HepG2 (cell line): ENCODE measurements around the gene C1orf35. TPM values are rescaled to one million over a fixed set of nuclear protein-coding genes. Genes with fewer than 3 reads are reported as not detected.
A peak's percentile ranks its signal among the peaks of the same experiment; 100 is the strongest.

ENCODE experiments used
- CENPT ChIP-seq: sonication (generic); formaldehyde crosslinking; IDR thresholded peaks from 2 replicates; pipeline ENCODE4 v1.8.0; 2022; ENCODE audit warnings: low read depth, mild to moderate bottlenecking, moderate library complexity, missing genetic modification reagents
- CHCHD3 ChIP-seq: sonication (generic); formaldehyde crosslinking; IDR thresholded peaks from 2 replicates; pipeline ENCODE4 v1.8.0; 2022; ENCODE audit warnings: mild to moderate bottlenecking, missing genetic modification reagents, moderate library complexity
- ELF4 ChIP-seq: sonication (generic); formaldehyde crosslinking; IDR thresholded peaks from 2 replicates; pipeline ENCODE4 v1.5.0; 2020; ENCODE audit warnings: missing genetic modification reagents, mild to moderate bottlenecking, moderate library complexity, borderline replicate concordance
- HOXA3 ChIP-seq: sonication (generic); formaldehyde crosslinking; IDR thresholded peaks from 2 replicates; pipeline ENCODE4 v1.5.0; 2020; ENCODE audit warnings: missing genetic modification reagents
- KDM5A ChIP-seq: fragments of 200-600 bp; sonication (generic); IDR thresholded peaks from 2 replicates; pipeline ENCODE4 v1.7.0; 2018; ENCODE audit warnings: antibody characterized with exemption, mild to moderate bottlenecking, low read length, borderline replicate concordance
- MTF1 ChIP-seq: sonication (generic); formaldehyde crosslinking; IDR thresholded peaks from 2 replicates; pipeline ENCODE4 v1.5.0; 2020; ENCODE audit warnings: missing genetic modification reagents
- PAXIP1 ChIP-seq: sonication (generic); formaldehyde crosslinking; conservative IDR thresholded peaks from 2 replicates; pipeline ENCODE4 v1.4.0; 2020; ENCODE audit warnings: mild to moderate bottlenecking, missing genetic modification reagents, moderate library complexity
- POLR2G ChIP-seq: fragments of 200-400 bp; formaldehyde crosslinking; IDR thresholded peaks from 2 replicates; pipeline ENCODE4 v1.6.1; 2018; ENCODE audit warnings: mild to moderate bottlenecking, low read depth, low read length, moderate library complexity
- RAD21 ChIP-seq: fragments of 450-650 bp; formaldehyde crosslinking; IDR thresholded peaks from 2 replicates; pipeline ENCODE4 v1.5.0; 2020; ENCODE audit warnings: mild to moderate bottlenecking
- SNRNP70 ChIP-seq: fragments of 200-400 bp; formaldehyde crosslinking; IDR thresholded peaks from 2 replicates; pipeline ENCODE4 v1.6.1; 2017; ENCODE audit warnings: mild to moderate bottlenecking, low read depth, low read length, moderate library complexity
- TAF15 ChIP-seq: fragments of 200-400 bp; formaldehyde crosslinking; IDR thresholded peaks from one replicate; pipeline ENCODE4 v1.6.1; 2018; ENCODE audit warnings: mild to moderate bottlenecking, low read depth, low read length; ENCODE audit not compliant: poor library complexity, severe bottlenecking
- ZC3H4 ChIP-seq: sonication (generic); formaldehyde crosslinking; IDR thresholded peaks from 2 replicates; pipeline ENCODE4 v1.4.0; 2020; ENCODE audit warnings: missing genetic modification reagents, borderline replicate concordance
- ZFP62 ChIP-seq: sonication (generic); formaldehyde crosslinking; IDR thresholded peaks from 2 replicates; pipeline ENCODE4 v1.4.0; 2020; ENCODE audit warnings: missing genetic modification reagents
- ZFYVE20 ChIP-seq: sonication (generic); formaldehyde crosslinking; IDR thresholded peaks from 2 replicates; pipeline ENCODE4 v1.8.0; 2023; ENCODE audit warnings: low read depth, mild to moderate bottlenecking, moderate library complexity, missing genetic modification reagents, borderline replicate concordance
- ZNF136 ChIP-seq: sonication (generic); formaldehyde crosslinking; IDR thresholded peaks from 2 replicates; pipeline ENCODE4 v1.8.1; 2022; ENCODE audit warnings: low read depth, mild to moderate bottlenecking, moderate library complexity, missing genetic modification reagents
- ZNF205 ChIP-seq: IDR thresholded peaks from 2 replicates; pipeline ENCODE4 v1.6.1; 2018; ENCODE audit warnings: missing biosample characterization, missing genetic modification reagents
- ZNF292 ChIP-seq: sonication (generic); formaldehyde crosslinking; IDR thresholded peaks from 2 replicates; pipeline ENCODE4 v1.8.1; 2022; ENCODE audit warnings: mild to moderate bottlenecking, low read depth, missing genetic modification reagents, borderline replicate concordance
- ZNF362 ChIP-seq: sonication (generic); formaldehyde crosslinking; IDR thresholded peaks from 2 replicates; pipeline ENCODE4 v1.4.0; 2020; ENCODE audit warnings: missing genetic modification reagents, mild to moderate bottlenecking, borderline replicate concordance
- ZNF652 ChIP-seq: IDR thresholded peaks from 2 replicates; pipeline ENCODE4 v1.6.1; 2016; ENCODE audit warnings: low read depth, borderline replicate concordance
- ZNF703 ChIP-seq: sonication (generic); formaldehyde crosslinking; IDR thresholded peaks from 2 replicates; pipeline ENCODE4 v1.5.1; 2020; ENCODE audit warnings: missing genetic modification reagents, mild to moderate bottlenecking, moderate library complexity, borderline replicate concordance
- polyA plus RNA-seq, 8 experiments: library from polyadenylated mRNA; depleted of rRNA in 3 of 8; stranded (reverse) in 7 of 8; unstranded in 1 of 8; fragments of >200 nt; fragmentation: Illumina TruSeq in 4 of 8; extraction: Trizol in 4 of 8; gene quantifications; 2 replicates each; pipeline versions ENCODE4 v1.2.1 to v1.2.3, GENCODE V29; 2011 to 2016; ENCODE audit warnings: low read depth in 4 of 8, missing spikeins in 1 of 8, mixed read lengths in 1 of 8; ENCODE audit not compliant: insufficient read depth in 1 of 8
- total RNA-seq, 5 experiments: library from RNA; depleted of rRNA; stranded (reverse); fragments of >200 nt; fragmentation: Illumina TruSeq; extraction: Trizol; gene quantifications; 2 replicates each; pipeline ENCODE4 v1.2.3, GENCODE V29; 2016; ENCODE audit warnings: low read depth in 1 of 5
- TF ChIP-seq, protein P1 (sequence below): sonication (generic); formaldehyde crosslinking; IDR thresholded peaks from 2 replicates; pipeline ENCODE4 v1.4.0; 2020; ENCODE audit warnings: missing genetic modification reagents

Gene C1orf35
- total and polyA plus RNA-seq, 2 of the 13 experiments (the other 11 are each of a cell fraction or from before 2014, with no cell fraction given) = 8.1 to 19.3 TPM

GRCh38 chr1:228082918-228083870 lies 19.9 kb downstream of the C1orf35 start (continued):
- TF ChIP-seq PAXIP1 (CRISPR knock-in tag) = peak; percentile 28; the same call in 1 of the 2 replicates
- TF ChIP-seq HOXA3 (CRISPR knock-in tag) = peak; percentile 42
- TF ChIP-seq, protein P1, sequence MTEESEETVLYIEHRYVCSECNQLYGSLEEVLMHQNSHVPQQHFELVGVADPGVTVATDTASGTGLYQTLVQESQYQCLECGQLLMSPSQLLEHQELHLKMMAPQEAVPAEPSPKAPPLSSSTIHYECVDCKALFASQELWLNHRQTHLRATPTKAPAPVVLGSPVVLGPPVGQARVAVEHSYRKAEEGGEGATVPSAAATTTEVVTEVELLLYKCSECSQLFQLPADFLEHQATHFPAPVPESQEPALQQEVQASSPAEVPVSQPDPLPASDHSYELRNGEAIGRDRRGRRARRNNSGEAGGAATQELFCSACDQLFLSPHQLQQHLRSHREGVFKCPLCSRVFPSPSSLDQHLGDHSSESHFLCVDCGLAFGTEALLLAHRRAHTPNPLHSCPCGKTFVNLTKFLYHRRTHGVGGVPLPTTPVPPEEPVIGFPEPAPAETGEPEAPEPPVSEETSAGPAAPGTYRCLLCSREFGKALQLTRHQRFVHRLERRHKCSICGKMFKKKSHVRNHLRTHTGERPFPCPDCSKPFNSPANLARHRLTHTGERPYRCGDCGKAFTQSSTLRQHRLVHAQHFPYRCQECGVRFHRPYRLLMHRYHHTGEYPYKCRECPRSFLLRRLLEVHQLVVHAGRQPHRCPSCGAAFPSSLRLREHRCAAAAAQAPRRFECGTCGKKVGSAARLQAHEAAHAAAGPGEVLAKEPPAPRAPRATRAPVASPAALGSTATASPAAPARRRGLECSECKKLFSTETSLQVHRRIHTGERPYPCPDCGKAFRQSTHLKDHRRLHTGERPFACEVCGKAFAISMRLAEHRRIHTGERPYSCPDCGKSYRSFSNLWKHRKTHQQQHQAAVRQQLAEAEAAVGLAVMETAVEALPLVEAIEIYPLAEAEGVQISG (CRISPR knock-in tag) = no peak; the same call in 1 of the 2 replicates
- TF ChIP-seq CENPT (CRISPR knock-in tag) = no peak
- TF ChIP-seq ZFYVE20 (CRISPR knock-in tag) = peak; percentile 45; the same call in 1 of the 2 replicates
- no peak for TF ChIP-seq SNRNP70
- no peak for TF ChIP-seq ZC3H4 (CRISPR knock-in tag)
- TF ChIP-seq MTF1 (CRISPR knock-in tag) = no peak
- no peak for TF ChIP-seq ZNF703 (CRISPR knock-in tag)
- no peak for TF ChIP-seq ZNF652 (CRISPR knock-in tag)
- TF ChIP-seq TAF15 = peak; percentile 61
- no peak for TF ChIP-seq ZNF136 (CRISPR knock-in tag)
- peak; percentile 16; the same call in 1 of the 2 replicates for TF ChIP-seq KDM5A
- 0 out of 2 replicates have a peak, but pooled peaks have one; percentile 38 for TF ChIP-seq ZNF292 (CRISPR knock-in tag)
- TF ChIP-seq RAD21 (CRISPR knock-in tag) = no peak
- no peak for TF ChIP-seq ELF4
- TF ChIP-seq POLR2G = peak; percentile 77
- no peak for TF ChIP-seq ZFP62 (CRISPR knock-in tag)
- no peak for TF ChIP-seq ZNF205 (CRISPR knock-in tag)
- 0 out of 2 replicates have a peak, but pooled peaks have one; percentile 3 for TF ChIP-seq CHCHD3 (CRISPR knock-in tag)
- no peak for TF ChIP-seq ZNF362
